A549 (cell line): ENCODE data around the gene ZNF607. TPM values are rescaled to one million over a fixed set of nuclear protein-coding genes. Genes with fewer than 3 reads are reported as not detected.

Source experiments
- ATAC-seq, 2 experiments: fragments of 200-7000 bp in 1 of 2; fragments of >200 bp in 1 of 2; cut with Nextera tagmentation in 1 of 2; cut with Tn5 transposase in 1 of 2; 3 replicates each; pipeline versions ENCODE4 v1.8.0 to v1.9.1; 2018 to 2020; ENCODE audit warnings: mild to moderate bottlenecking in 1 of 2, moderate library complexity in 1 of 2
- CTCF ChIA-PET: fragments of 300-600 bp; sonication (Branson Sonifier 250); formaldehyde crosslinking; extraction: SDS; loops from one replicate; lab custom pipeline; 2021; ENCODE audit warnings: antibody characterized with exemption, inconsistent platforms; lab: Yijun Ruan, JAX
- POLR2A ChIA-PET: fragments of 350-600 bp; formaldehyde crosslinking; extraction: SDS; loops from one replicate; lab custom pipeline; 2021; ENCODE audit warnings: antibody characterized with exemption, inconsistent platforms; lab: Yijun Ruan, JAX
- DNase-seq, 2 experiments: peaks; one replicate each; pipeline versions ENCODE4 v3.0.0 to v3.0.0-alpha.2; 2011 to 2016; ENCODE audit warnings: low read depth in 1 of 2, low spot score in 1 of 2
- FAIRE-seq: peaks from 2 replicates; lab custom pipeline; 2011; peaks lifted over from hg19 to GRCh38; lab: Jason Lieb, UNC
- H3K27ac ChIP-seq, 2 experiments: fragments of >200 bp; sonication (Bioruptor Twin); formaldehyde crosslinking; 3 replicates each; pipeline ENCODE4 v1.5.1; 2016 to 2017
- H3K4me1 ChIP-seq: fragments of >200 bp; sonication (Bioruptor Twin); formaldehyde crosslinking; 3 replicates; pipeline ENCODE4 v1.6.1; 2016
- H3K4me2 ChIP-seq: fragments of >200 bp; sonication (Bioruptor Twin); formaldehyde crosslinking; 3 replicates; pipeline ENCODE4 v1.6.1; 2016
- H3K4me3 ChIP-seq: fragments of >200 bp; sonication (Bioruptor Twin); formaldehyde crosslinking; 3 replicates; pipeline ENCODE4 v1.5.1; 2016
- H3K9me3 ChIP-seq: fragments of >200 bp; sonication (Bioruptor Twin); formaldehyde crosslinking; 3 replicates; pipeline ENCODE4 v1.6.1; 2016
- ATOH8 ChIP-seq: fragments of 250-450 bp; sonication (Bioruptor Pico); IDR thresholded peaks from 2 replicates; pipeline ENCODE4 v1.5.0; 2020; ENCODE audit warnings: low read depth, mild to moderate bottlenecking, moderate library complexity
- BHLHE40 ChIP-seq: IDR thresholded peaks from 2 replicates; pipeline ENCODE4 v1.6.1; 2012; ENCODE audit warnings: low read depth, low read length, inconsistent platforms
- CBX2 ChIP-seq: fragments of 200-600 bp; sonication (generic); IDR thresholded peaks from 2 replicates; pipeline ENCODE4 v1.6.1; 2016; ENCODE audit warnings: low read depth, mild to moderate bottlenecking, borderline replicate concordance
- CTCF ChIP-seq: fragments of >200 bp; sonication (Bioruptor Twin); formaldehyde crosslinking; IDR thresholded peaks from 3 replicates; pipeline ENCODE4 v1.5.1; 2016
- E2F6 ChIP-seq: IDR thresholded peaks from 2 replicates; pipeline ENCODE4 v1.6.1; 2012; ENCODE audit warnings: low read depth, borderline replicate concordance
- FOXS1 ChIP-seq: fragments of 250-450 bp; sonication (Bioruptor Pico); IDR thresholded peaks from 2 replicates; pipeline ENCODE4 v1.5.0; 2020; ENCODE audit warnings: mild to moderate bottlenecking, moderate library complexity
- GATA3 ChIP-seq: IDR thresholded peaks from 2 replicates; pipeline ENCODE4 v1.6.1; 2012; ENCODE audit warnings: borderline replicate concordance
- HDAC2 ChIP-seq: fragments of 200-600 bp; sonication (generic); IDR thresholded peaks from 2 replicates; pipeline ENCODE4 v1.6.1; 2016
- MYC ChIP-seq: IDR thresholded peaks from 2 replicates; pipeline ENCODE4 v1.6.1; 2012; ENCODE audit warnings: mild to moderate bottlenecking, inconsistent platforms, low read length, improper control_type of control experiment, borderline replicate concordance
- REST ChIP-seq: fragments of 200-600 bp; sonication (generic); IDR thresholded peaks from 2 replicates; pipeline ENCODE4 v1.6.1; 2016; ENCODE audit warnings: antibody characterized with exemption, mild to moderate bottlenecking, moderate library complexity
- SREBF2 ChIP-seq: fragments of 450-650 bp; IDR thresholded peaks from 2 replicates; pipeline ENCODE4 v1.6.1; 2014; ENCODE audit warnings: mild to moderate bottlenecking, moderate library complexity
- TP53 ChIP-seq: fragments of 250-450 bp; sonication (Bioruptor Pico); IDR thresholded peaks from 2 replicates; pipeline ENCODE4 v1.5.0; 2021; ENCODE audit warnings: mild to moderate bottlenecking, moderate library complexity
- ZNF302 ChIP-seq: fragments of 250-450 bp; sonication (Bioruptor Pico); IDR thresholded peaks from 2 replicates; pipeline ENCODE4 v1.9.0; 2021; ENCODE audit warnings: inconsistent platforms, mild to moderate bottlenecking, moderate library complexity
- WGBS: methylation state at CpG from one replicate; pipeline ENCODE4 v1.1.6; 2017; ENCODE audit errors: missing lambda C conversion rate; 5-methylcytosine and 5-hydroxymethylcytosine counted together
- polyA plus RNA-seq, 4 experiments: library from polyadenylated mRNA; depleted of rRNA in 3 of 4; stranded (reverse); fragments of >200 nt; fragmentation: RNase III in 1 of 4; extraction: RNeasy Plus Mini Kit Qiagen cat#74134 plus additional on column Dnase treatment in 1 of 4; gene quantifications; 2 replicates in 3 of 4; 3 replicates in 1 of 4; pipeline ENCODE4 v1.2.3, GENCODE V29; 2011 to 2017
- small RNA-seq, 6 experiments: library from RNA; depleted of rRNA; stranded (forward); fragments of <200 nt; gene quantifications; one replicate each; pipeline ENCODE3, GENCODE V24; 2012

ZNF607 gene
- polyA plus RNA-seq, 2 of the 4 experiments (the other 2 are of a cell fraction): 5.8 to 5.9 TPM

- TF ChIP-seq TP53 (CRISPR knock-in tag) (no peak), FOXS1 (no peak)
- TF ChIP-seq, all 56 proteins: peak for 6
Observed at GRCh38 chr19:37655301-37655688, 64.3 kb downstream of the ZNF607 start, which contains the start of gene ZFP30 (continued).

GRCh38 chr19:37654629-37655300, 64.8 kb downstream of the ZNF607 start:
- peak; percentile 49 to 52 for DNase-seq
- Histone ChIP-seq H3K4me2 (peak overlapping the region; percentile 70), H3K4me1 (no peaks in the 10 kb centered on the region), H3K4me3 (peak overlapping the region; percentile 66), H3K9me3 (peaks cover 75% of the 10 kb centered on the region), H3K27ac (peak overlapping the region; percentile 88 to 89)
- peak; percentile 67 to 76 for ATAC-seq
- FAIRE-seq: peak; percentile 78
- WGBS: 18% methylated on average over 39 of the region's 40 CpGs
- POLR2A ChIA-PET: interaction anchor here (0.5 to 1.8 kb wide), 4 partner anchors 51 to 1148 kb away, joined by 4 to 7 read pairs (median 5); partner anchors contain the start of genes ZNF540 and ZNF571
- CTCF ChIA-PET: no interaction called here
- TF ChIP-seq E2F6 (peak; percentile 40; the same call in 1 of the 2 replicates), ZNF302 (CRISPR knock-in tag) (no peak)

GRCh38 chr19:37654118-37654517, 65.4 kb downstream of the ZNF607 start:
- ATAC-seq (no peak), FAIRE-seq (peak; percentile 98), DNase-seq (peak in 1 of 2 experiments; percentile 15)
- WGBS: 33% methylated on average over 5 of the region's 5 CpGs
- CTCF ChIA-PET: no interaction called here
- peaks cover 75% of the 10 kb centered on the region for H3K9me3 ChIP-seq
- peak overlapping the region; percentile 88 to 89; a peak in 4 of 6 replicates for H3K27ac ChIP-seq
- no peaks in the 10 kb centered on the region for H3K4me1 ChIP-seq
- POLR2A ChIA-PET: interaction anchor here (1.8 kb wide), 1 partner anchor 59 kb away, joined by 5 read pairs; the partner anchor contains the start of genes ZNF540 and ZNF571
- peak overlapping the region; percentile 70 for H3K4me2 ChIP-seq
- peak overlapping the region; percentile 66 for H3K4me3 ChIP-seq
- TF ChIP-seq REST: no peak
- TF ChIP-seq ATOH8 (CRISPR knock-in tag): no peak
- TF ChIP-seq BHLHE40: no peak
- no peak for TF ChIP-seq HDAC2
- no peak for TF ChIP-seq SREBF2
- TF ChIP-seq ZNF302 (CRISPR knock-in tag): no peak
- no peak for TF ChIP-seq GATA3
- TF ChIP-seq MYC: no peak
- no peak for TF ChIP-seq TP53 (CRISPR knock-in tag)
- TF ChIP-seq CTCF: no peak
- no peak for TF ChIP-seq CBX2

Small RNAs within 50 kb of the gene (small RNA-seq; reads per million reads assigned to genes)
- gene SELENOKP1: 0 to 0.19 (median 0) reads per million in 6 experiments

Other genes with a start within 250 kb of the ZNF607 start
- gene ZNF793, start 212.8 kb downstream of the ZNF607 start, polyA plus RNA-seq (2011; rRNA removed): 0.12 and 0.16 TPM in 2 replicates
- 0.04 to 0.17 TPM (median 0.07 TPM) in 3 replicates for gene ZNF793, start 212.8 kb downstream of the ZNF607 start, polyA plus RNA-seq (2017; fragmentation: RNase III; extraction: RNeasy Plus Mini Kit Qiagen cat#74134 plus additional on column Dnase treatment)
- 2.5 and 2.7 TPM in 2 replicates for gene ZNF571, start 125.0 kb downstream of the ZNF607 start, polyA plus RNA-seq (2011; rRNA removed)
- 0.97 to 1.4 TPM (median 1.3 TPM) in 3 replicates for gene ZNF571, start 125.0 kb downstream of the ZNF607 start, polyA plus RNA-seq (2017; fragmentation: RNase III; extraction: RNeasy Plus Mini Kit Qiagen cat#74134 plus additional on column Dnase treatment)
- 0.12 and 0.13 TPM in 2 replicates for gene ZNF540, start 124.9 kb downstream of the ZNF607 start, polyA plus RNA-seq (2011; rRNA removed)
- 0.15 to 0.39 TPM (median 0.22 TPM) in 3 replicates for gene ZNF540, start 124.9 kb downstream of the ZNF607 start, polyA plus RNA-seq (2017; fragmentation: RNase III; extraction: RNeasy Plus Mini Kit Qiagen cat#74134 plus additional on column Dnase treatment)
- 9.0 and 9.2 TPM in 2 replicates for gene ZFP30, start 64.3 kb downstream of the ZNF607 start, polyA plus RNA-seq (2011; rRNA removed)
- 8.3 to 9.2 TPM (median 8.4 TPM) in 3 replicates for gene ZFP30, start 64.3 kb downstream of the ZNF607 start, polyA plus RNA-seq (2017; fragmentation: RNase III; extraction: RNeasy Plus Mini Kit Qiagen cat#74134 plus additional on column Dnase treatment)
- gene ZNF573, start 59.8 kb upstream of the ZNF607 start, polyA plus RNA-seq (2011; rRNA removed): 5.8 and 8.5 TPM in 2 replicates
- 3.0 to 5.9 TPM (median 4.6 TPM) in 3 replicates for gene ZNF573, start 59.8 kb upstream of the ZNF607 start, polyA plus RNA-seq (2017; fragmentation: RNase III; extraction: RNeasy Plus Mini Kit Qiagen cat#74134 plus additional on column Dnase treatment)
- gene WDR87, start 186.8 kb upstream of the ZNF607 start, polyA plus RNA-seq (2011; rRNA removed): not detected in 2 replicates
- not detected in 3 replicates for gene WDR87, start 186.8 kb upstream of the ZNF607 start, polyA plus RNA-seq (2017; fragmentation: RNase III; extraction: RNeasy Plus Mini Kit Qiagen cat#74134 plus additional on column Dnase treatment)
- gene SIPA1L3, start 187.4 kb upstream of the ZNF607 start, polyA plus RNA-seq (2011; rRNA removed): 28.9 and 47.8 TPM in 2 replicates
- gene SIPA1L3, start 187.4 kb upstream of the ZNF607 start, polyA plus RNA-seq (2017; fragmentation: RNase III; extraction: RNeasy Plus Mini Kit Qiagen cat#74134 plus additional on column Dnase treatment): 50.6 to 55.4 TPM (median 53.9 TPM) in 3 replicates